Measurements from ENCODE around the gene IFITM1. TPM values are rescaled to one million over a fixed set of nuclear protein-coding genes. Genes with fewer than 3 reads are reported as not detected.
"Not testable (repeated sequence)": the region's sequence is repeated elsewhere in the genome, so short reads cannot be mapped to it uniquely, and the experiment has no call there.

IFITM1 gene
- total RNA-seq, 2 experiments from 2014 or later: 286 to 306 TPM

- Histone ChIP-seq H3K36me3 (ENCODE audit: insufficient read depth, low read length) (no peaks in the 10 kb centered on the region), H3K27me3 (ENCODE audit: control insufficient read depth in 1 of 2, insufficient read depth in 2 of 2, low read length in 2 of 2) (peaks cover 10 to 23% of the 10 kb centered on the region in 2 experiments), H3K9me3 (ENCODE audit: control insufficient read depth in 1 of 2, insufficient read depth in 1 of 2, low read length in 2 of 2) (no peaks in the 10 kb centered on the region), H3K4me1 (ENCODE audit: insufficient read depth, low read length) (peaks cover 63% of the 10 kb centered on the region), H3K27ac (ENCODE audit: low read depth in 1 of 2, low read length in 2 of 2) (no peak overlapping the region), H3K4me3 (ENCODE audit: low read length) (no peak overlapping the region)
- Mint-ChIP-seq H3K27ac (peak overlapping the region; percentile 70), H3K4me1 (ENCODE audit: low read depth) (peaks cover 47% of the 10 kb centered on the region), H3K4me3 (no peak overlapping the region), H3K36me3 (ENCODE audit: low read depth) (peaks cover 30% of the 10 kb centered on the region), H3K9me3 (no peaks in the 10 kb centered on the region), H3K27me3 (peaks cover 17% of the 10 kb centered on the region)
- no peak for ATAC-seq (ENCODE audit: poor library complexity)
- DNase-seq: peak in 3 of 14 experiments; percentile 1 to 31 (median 20)
- no peak for TF ChIP-seq CTCF (IDR thresholded peaks at IDR 0.05)
- intact Hi-C loops (cut with DNase I, micrococcal nuclease): loop anchor here (2.0 to 5.0 kb wide), 3 partner anchors 14 to 47 kb away; partner anchors contain the start of genes PSMD13 (in 1 of the 2) and SIRT3 (in 1 of the 2)
- ChIA-PET POLR2A (interaction anchor here (0.7 to 7.5 kb wide), 6 partner anchors 16 to 163 kb away, joined by 3 to 185 read pairs (median 5); partner anchors contain the start of genes BET1L and RIC8A), CTCF (interaction anchor here (1.1 kb wide), 1 partner anchor 34 kb away, joined by 3 read pairs; no protein-coding TSS in a partner anchor)
Measured at GRCh38 chr11:284105-285020, 29.5 kb upstream of the IFITM1 start.

GRCh38 chr11:285021-285893 is 28.6 kb upstream of the IFITM1 start:
- Mint-ChIP-seq H3K36me3 (ENCODE audit: low read depth) (peaks cover 38% of the 10 kb centered on the region), H3K27ac (peak overlapping the region; percentile 93), H3K9me3 (no peaks in the 10 kb centered on the region), H3K27me3 (peaks cover 17% of the 10 kb centered on the region), H3K4me3 (peak overlapping the region; percentile 45), H3K4me1 (ENCODE audit: low read depth) (peaks cover 49% of the 10 kb centered on the region)
- Histone ChIP-seq H3K27ac (ENCODE audit: low read depth in 1 of 2, low read length in 2 of 2) (peak overlapping the region in 1 of 2 donors; percentile 98), H3K4me1 (ENCODE audit: insufficient read depth, low read length) (peaks cover 63% of the 10 kb centered on the region), H3K27me3 (ENCODE audit: control insufficient read depth in 1 of 2, insufficient read depth in 2 of 2, low read length in 2 of 2) (peaks cover 10 to 18% of the 10 kb centered on the region in 2 experiments), H3K4me3 (ENCODE audit: low read length) (no peak overlapping the region), H3K9me3 (ENCODE audit: control insufficient read depth in 1 of 2, insufficient read depth in 1 of 2, low read length in 2 of 2) (no peaks in the 10 kb centered on the region), H3K36me3 (ENCODE audit: insufficient read depth, low read length) (no peaks in the 10 kb centered on the region)
- intact Hi-C loops (cut with DNase I, micrococcal nuclease): loop anchor here (2.0 to 5.0 kb wide), 3 partner anchors 14 to 48 kb away; partner anchors contain the start of genes PSMD13 (in 1 of the 2) and SIRT3 (in 1 of the 2)
- DNase-seq (peak in 3 of 14 experiments; percentile 0 to 30 (median 2)), ATAC-seq (ENCODE audit: poor library complexity) (no peak)
- ChIA-PET CTCF (no interaction called here), POLR2A (interaction anchor here (1.3 to 6.9 kb wide), 4 partner anchors 7 to 78 kb away, joined by 3 to 148 read pairs (median 63); partner anchors contain the start of genes BET1L, NLRP6 and RIC8A)
- no peak for TF ChIP-seq CTCF (IDR thresholded peaks at IDR 0.05)

DNA sequence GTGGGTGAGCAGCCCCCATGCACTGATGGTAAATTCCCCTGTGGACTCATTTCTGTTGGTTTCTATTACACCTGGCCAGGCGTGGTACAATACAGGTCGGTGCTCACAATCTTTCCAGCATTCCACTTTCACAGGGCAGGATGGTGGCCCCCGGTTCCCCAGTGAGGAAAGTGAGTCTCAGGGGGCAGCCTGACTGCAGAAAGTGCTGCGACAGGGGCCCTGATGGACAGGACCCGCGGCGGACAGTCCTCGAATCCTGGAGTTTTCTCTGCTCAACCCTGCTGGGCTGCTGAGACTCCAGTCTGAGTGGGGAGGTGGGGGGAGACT is 28.0 kb upstream of the IFITM1 start:
- peaks cover 10 to 18% of the 10 kb centered on the region in 2 experiments for H3K27me3 ChIP-seq (ENCODE audit: control insufficient read depth in 1 of 2, insufficient read depth in 2 of 2, low read length in 2 of 2)
- H3K27ac Mint-ChIP-seq: peak overlapping the region; percentile 93
- TF ChIP-seq CTCF (IDR thresholded peaks at IDR 0.05): no peak
- intact Hi-C loops (cut with DNase I, micrococcal nuclease): loop anchor here (2.0 to 5.0 kb wide), 3 partner anchors 15 to 49 kb away; partner anchors contain the start of genes PSMD13 (in 1 of the 2) and SIRT3 (in 1 of the 2)
- H3K27me3 Mint-ChIP-seq: peaks cover 17% of the 10 kb centered on the region
- DNase-seq: peak in 1 of 14 experiments; percentile 27
- no peak overlapping the region for H3K4me3 ChIP-seq (ENCODE audit: low read length)
- H3K4me1 Mint-ChIP-seq (ENCODE audit: low read depth): peaks cover 52% of the 10 kb centered on the region
- peaks cover 62% of the 10 kb centered on the region for H3K4me1 ChIP-seq (ENCODE audit: insufficient read depth, low read length)
- H3K9me3 ChIP-seq (ENCODE audit: control insufficient read depth in 1 of 2, insufficient read depth in 1 of 2, low read length in 2 of 2): no peaks in the 10 kb centered on the region
- H3K4me3 Mint-ChIP-seq: peak overlapping the region; percentile 45
- H3K36me3 Mint-ChIP-seq (ENCODE audit: low read depth): peaks cover 37% of the 10 kb centered on the region
- POLR2A ChIA-PET: interaction anchor here (3.3 to 6.9 kb wide), 3 partner anchors 8 to 79 kb away, joined by 32 to 148 read pairs (median 94); partner anchors contain the start of genes BET1L, NLRP6 and RIC8A
- ATAC-seq (ENCODE audit: poor library complexity): no peak
- no peaks in the 10 kb centered on the region for H3K36me3 ChIP-seq (ENCODE audit: insufficient read depth, low read length)
- CTCF ChIA-PET: interaction anchor here (3.8 kb wide), 1 partner anchor 35 kb away, joined by 19 read pairs; no protein-coding TSS in a partner anchor
- peak overlapping the region in 1 of 2 donors; percentile 98 for H3K27ac ChIP-seq (ENCODE audit: low read depth in 1 of 2, low read length in 2 of 2)
- H3K9me3 Mint-ChIP-seq: no peaks in the 10 kb centered on the region

- DNase-seq: peak in 12 of 14 experiments; percentile 43 to 92 (median 58)
- not testable (repeated sequence) for H3K9me3 ChIP-seq (ENCODE audit: control insufficient read depth in 1 of 2, insufficient read depth in 1 of 2, low read length in 2 of 2); H3K36me3 ChIP-seq (ENCODE audit: insufficient read depth, low read length); H3K27me3 ChIP-seq (ENCODE audit: control insufficient read depth in 1 of 2, insufficient read depth in 2 of 2, low read length in 2 of 2); H3K9me3 Mint-ChIP-seq
- POLR2A ChIA-PET: interaction anchor here (0.7 to 6.9 kb wide), 19 partner anchors 9 to 532 kb away, joined by 3 to 148 read pairs (median 6); partner anchors contain the start of genes BET1L, NLRP6, PNPLA2 and PSMD13
- peak overlapping the region; percentile 93 for H3K27ac Mint-ChIP-seq
- Histone ChIP-seq H3K27ac (ENCODE audit: low read depth in 1 of 2, low read length in 2 of 2) (peak overlapping the region; percentile 72 to 98), H3K4me1 (ENCODE audit: insufficient read depth, low read length) (peaks cover 51% of the 10 kb centered on the region), H3K4me3 (ENCODE audit: low read length) (peak overlapping the region; percentile 82)
- H3K4me3 Mint-ChIP-seq: peak overlapping the region; percentile 91
- ATAC-seq (ENCODE audit: poor library complexity): peak; percentile 27
- peaks cover 13% of the 10 kb centered on the region for H3K27me3 Mint-ChIP-seq
- H3K36me3 Mint-ChIP-seq (ENCODE audit: low read depth): peaks cover 32% of the 10 kb centered on the region
- H3K4me1 Mint-ChIP-seq (ENCODE audit: low read depth): peaks cover 46% of the 10 kb centered on the region
- intact Hi-C loops (cut with DNase I, micrococcal nuclease): loop anchor here in 1 of 2 experiments (1.0 to 5.0 kb wide), 3 partner anchors 18 to 50 kb away; partner anchors contain the start of genes PSMD13 and SIRT3
- CTCF ChIA-PET: interaction anchor here (0.8 to 3.8 kb wide), 4 partner anchors 18 to 77 kb away, joined by 3 to 19 read pairs (median 6); no protein-coding TSS in a partner anchor
Measured at GRCh38 chr11:286977-287820, 26.6 kb upstream of the IFITM1 start.
